ENCODE results near the gene CTIF. TPM values are rescaled to one million over a fixed set of nuclear protein-coding genes. Genes with fewer than 3 reads are reported as not detected.

The CTIF gene
- total RNA-seq, 1 donor from 2014 or later: 137 TPM

DNA sequence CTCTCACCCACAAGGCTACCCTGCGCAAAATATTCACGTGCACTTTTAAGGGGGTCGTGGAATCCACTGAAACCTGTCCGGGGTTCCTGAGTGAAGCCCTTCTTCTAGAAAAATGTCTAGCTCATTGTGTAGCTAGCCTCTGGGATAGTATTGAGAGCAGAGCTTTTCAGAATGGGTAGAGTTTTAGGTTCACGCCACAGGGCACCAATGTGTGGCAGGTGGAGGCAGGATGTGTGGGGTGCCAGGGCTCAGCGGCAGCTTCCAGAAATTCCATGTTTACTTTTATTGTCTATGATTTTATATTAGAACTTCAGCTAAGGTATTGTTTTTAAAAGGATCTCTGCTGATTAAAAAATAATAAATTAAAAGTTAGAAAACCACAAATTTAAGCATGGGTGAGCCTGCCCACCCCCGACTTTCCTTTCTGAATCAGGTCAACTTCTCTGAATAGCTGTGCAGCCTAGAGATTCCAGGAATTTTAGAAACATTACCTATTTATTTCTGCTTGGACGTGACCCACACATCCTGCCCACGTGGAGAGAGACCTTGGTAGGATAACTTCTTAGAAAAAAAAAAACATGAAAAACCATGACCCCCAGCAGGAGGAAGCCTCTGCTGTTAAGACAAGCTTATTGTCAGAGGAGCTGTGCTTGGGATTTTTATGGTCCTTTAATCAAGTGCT lies 163.7 kb downstream of the CTIF start:
- H3K4me1 Mint-ChIP-seq (ENCODE audit: low read depth, unreplicated experiment): peaks cover 4% of the 10 kb centered on the region
- peaks cover 4% of the 10 kb centered on the region for H3K36me3 Mint-ChIP-seq (ENCODE audit: unreplicated experiment)
- no peak for DNase-seq
- no peak overlapping the region for H3K4me3 Mint-ChIP-seq (ENCODE audit: unreplicated experiment)
- peaks cover 5% of the 10 kb centered on the region for H3K27me3 Mint-ChIP-seq (ENCODE audit: unreplicated experiment)
- peaks cover 5% of the 10 kb centered on the region for H3K9me3 Mint-ChIP-seq (ENCODE audit: unreplicated experiment)
- TF ChIP-seq, protein P1, sequence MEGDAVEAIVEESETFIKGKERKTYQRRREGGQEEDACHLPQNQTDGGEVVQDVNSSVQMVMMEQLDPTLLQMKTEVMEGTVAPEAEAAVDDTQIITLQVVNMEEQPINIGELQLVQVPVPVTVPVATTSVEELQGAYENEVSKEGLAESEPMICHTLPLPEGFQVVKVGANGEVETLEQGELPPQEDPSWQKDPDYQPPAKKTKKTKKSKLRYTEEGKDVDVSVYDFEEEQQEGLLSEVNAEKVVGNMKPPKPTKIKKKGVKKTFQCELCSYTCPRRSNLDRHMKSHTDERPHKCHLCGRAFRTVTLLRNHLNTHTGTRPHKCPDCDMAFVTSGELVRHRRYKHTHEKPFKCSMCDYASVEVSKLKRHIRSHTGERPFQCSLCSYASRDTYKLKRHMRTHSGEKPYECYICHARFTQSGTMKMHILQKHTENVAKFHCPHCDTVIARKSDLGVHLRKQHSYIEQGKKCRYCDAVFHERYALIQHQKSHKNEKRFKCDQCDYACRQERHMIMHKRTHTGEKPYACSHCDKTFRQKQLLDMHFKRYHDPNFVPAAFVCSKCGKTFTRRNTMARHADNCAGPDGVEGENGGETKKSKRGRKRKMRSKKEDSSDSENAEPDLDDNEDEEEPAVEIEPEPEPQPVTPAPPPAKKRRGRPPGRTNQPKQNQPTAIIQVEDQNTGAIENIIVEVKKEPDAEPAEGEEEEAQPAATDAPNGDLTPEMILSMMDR (IDR thresholded peaks at IDR 0.05; ENCODE audit: partially characterized antibody, unreplicated experiment): no peak
- no peak overlapping the region for H3K27ac Mint-ChIP-seq (ENCODE audit: unreplicated experiment)

DNA sequence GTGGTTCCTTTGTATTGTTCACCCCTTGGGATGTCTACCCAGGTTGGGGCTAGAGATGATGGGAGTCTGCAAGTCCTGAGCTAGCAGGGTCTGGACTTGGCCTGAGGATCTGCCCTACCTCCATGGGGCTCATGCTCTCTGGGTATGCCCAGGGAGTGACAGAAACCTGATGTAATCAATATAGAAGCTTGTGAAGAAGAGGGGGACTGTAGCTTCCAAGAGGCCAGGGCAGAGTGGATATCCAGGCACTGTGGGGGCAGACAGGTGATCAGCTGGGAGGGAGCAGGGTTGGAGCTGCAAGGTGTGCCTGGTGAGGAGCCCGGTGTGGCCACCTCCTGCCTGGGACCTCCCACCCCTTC lies 164.2 kb downstream of the CTIF start:
- Mint-ChIP-seq H3K27ac (ENCODE audit: unreplicated experiment) (no peak overlapping the region), H3K27me3 (ENCODE audit: unreplicated experiment) (peaks cover 5% of the 10 kb centered on the region), H3K9me3 (ENCODE audit: unreplicated experiment) (peaks cover 5% of the 10 kb centered on the region), H3K4me1 (ENCODE audit: low read depth, unreplicated experiment) (peaks cover 4% of the 10 kb centered on the region), H3K4me3 (ENCODE audit: unreplicated experiment) (no peak overlapping the region), H3K36me3 (ENCODE audit: unreplicated experiment) (peaks cover 4% of the 10 kb centered on the region)
- TF ChIP-seq, protein P1 (IDR thresholded peaks at IDR 0.05; ENCODE audit: partially characterized antibody, unreplicated experiment): no peak
- no peak for DNase-seq

DNA sequence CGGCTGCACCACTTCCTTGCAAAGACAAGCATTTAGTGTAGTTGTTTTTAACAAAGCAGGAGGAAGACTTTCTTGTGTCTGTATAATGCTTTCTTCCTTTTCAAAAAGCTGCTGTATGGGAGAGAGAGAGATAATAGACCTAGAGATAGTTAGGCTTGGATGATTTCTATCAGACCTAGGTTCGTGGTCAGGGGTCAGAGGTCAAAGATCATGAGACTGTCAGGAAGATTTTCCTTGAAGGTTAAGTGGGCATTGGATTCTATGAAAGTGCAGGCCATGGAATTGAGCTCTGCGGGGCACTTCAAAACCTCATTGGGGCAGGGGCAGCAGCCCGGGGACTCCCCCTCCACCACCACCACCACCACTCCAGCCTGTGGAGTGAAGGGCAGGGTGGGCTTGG lies 164.6 kb downstream of the CTIF start:
- Mint-ChIP-seq H3K27ac (ENCODE audit: unreplicated experiment) (no peak overlapping the region), H3K27me3 (ENCODE audit: unreplicated experiment) (peaks cover 5% of the 10 kb centered on the region), H3K4me3 (ENCODE audit: unreplicated experiment) (no peak overlapping the region), H3K36me3 (ENCODE audit: unreplicated experiment) (peaks cover 4% of the 10 kb centered on the region), H3K9me3 (ENCODE audit: unreplicated experiment) (peaks cover 5% of the 10 kb centered on the region), H3K4me1 (ENCODE audit: low read depth, unreplicated experiment) (peaks cover 4% of the 10 kb centered on the region)
- TF ChIP-seq, protein P1 (IDR thresholded peaks at IDR 0.05; ENCODE audit: partially characterized antibody, unreplicated experiment): no peak
- no peak for DNase-seq

DNA sequence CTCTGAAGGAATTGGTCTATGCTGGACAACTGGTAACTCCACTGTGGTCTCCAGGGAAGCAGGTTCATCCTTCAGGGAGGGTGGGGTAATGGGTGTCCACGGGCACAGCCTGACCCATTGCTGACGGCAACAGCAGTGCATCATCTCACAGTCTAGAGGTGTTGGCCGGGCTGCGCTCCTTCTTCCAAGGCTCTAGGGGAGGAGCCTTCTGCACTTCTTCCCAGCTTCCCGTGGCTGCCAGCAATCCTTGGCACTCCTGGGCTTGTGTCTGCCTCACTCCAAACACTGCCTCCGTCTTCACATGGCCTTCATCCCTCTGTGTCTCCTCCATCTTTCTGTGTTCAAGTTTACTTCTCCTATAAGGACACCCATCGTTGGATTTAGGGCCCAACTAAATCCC lies 166.2 kb downstream of the CTIF start:
- H3K9me3 Mint-ChIP-seq (ENCODE audit: unreplicated experiment): peaks cover 5% of the 10 kb centered on the region
- DNase-seq: no peak
- peaks cover 4% of the 10 kb centered on the region for H3K36me3 Mint-ChIP-seq (ENCODE audit: unreplicated experiment)
- no peak overlapping the region for H3K27ac Mint-ChIP-seq (ENCODE audit: unreplicated experiment)
- TF ChIP-seq, protein P1 (IDR thresholded peaks at IDR 0.05; ENCODE audit: partially characterized antibody, unreplicated experiment): no peak
- H3K4me3 Mint-ChIP-seq (ENCODE audit: unreplicated experiment): no peak overlapping the region
- peaks cover 2% of the 10 kb centered on the region for H3K4me1 Mint-ChIP-seq (ENCODE audit: low read depth, unreplicated experiment)
- peaks cover 8% of the 10 kb centered on the region for H3K27me3 Mint-ChIP-seq (ENCODE audit: unreplicated experiment)

DNA sequence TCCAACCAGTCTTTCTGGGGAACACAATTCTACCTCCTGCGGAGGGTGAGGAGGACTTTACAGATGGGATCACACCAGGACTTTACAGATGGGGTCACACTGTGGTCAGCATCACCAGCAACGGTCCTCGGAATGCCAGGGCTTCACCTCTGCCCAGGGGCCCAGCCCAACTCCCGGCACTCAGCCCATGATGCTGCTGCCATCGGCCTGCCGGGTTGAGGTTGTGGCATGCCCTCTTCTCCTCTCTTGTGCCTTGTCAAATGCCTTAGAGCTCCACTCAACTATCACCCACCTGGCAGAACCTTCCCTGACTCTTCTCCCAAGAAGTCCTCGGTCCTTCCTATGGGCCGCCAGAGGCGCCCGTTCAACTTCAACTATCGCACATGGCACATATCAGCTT lies 166.7 kb downstream of the CTIF start:
- no peak overlapping the region for H3K27ac Mint-ChIP-seq (ENCODE audit: unreplicated experiment)
- peaks cover 8% of the 10 kb centered on the region for H3K27me3 Mint-ChIP-seq (ENCODE audit: unreplicated experiment)
- H3K4me1 Mint-ChIP-seq (ENCODE audit: low read depth, unreplicated experiment): no peaks in the 10 kb centered on the region
- H3K9me3 Mint-ChIP-seq (ENCODE audit: unreplicated experiment): peaks cover 6% of the 10 kb centered on the region
- TF ChIP-seq, protein P1 (IDR thresholded peaks at IDR 0.05; ENCODE audit: partially characterized antibody, unreplicated experiment): no peak
- peaks cover 4% of the 10 kb centered on the region for H3K36me3 Mint-ChIP-seq (ENCODE audit: unreplicated experiment)
- no peak overlapping the region for H3K4me3 Mint-ChIP-seq (ENCODE audit: unreplicated experiment)
- no peak for DNase-seq
